Measurements from ENCODE around the gene ANXA10. TPM values are rescaled to one million over a fixed set of nuclear protein-coding genes. Genes with fewer than 3 reads are reported as not detected.

The ANXA10 gene
- total RNA-seq, 3 donors from 2014 or later: not detected

GRCh38 chr4:168059251-168059650 lies 33.1 kb upstream of the ANXA10 start:
- no peaks in the 10 kb centered on the region for H3K27me3 ChIP-seq
- H3K27ac ChIP-seq: no peak overlapping the region
- intact Hi-C loops (cut with DNase I; ENCODE audit: low total_unique reads): no loop called here
- no peak for DNase-seq (ENCODE audit: low spot score in 2 of 2)
- H3K36me3 ChIP-seq: no peaks in the 10 kb centered on the region
- no peaks in the 10 kb centered on the region for H3K4me1 ChIP-seq
- no peak overlapping the region for H3K4me3 ChIP-seq
- no peaks in the 10 kb centered on the region for H3K9me3 ChIP-seq
- TF ChIP-seq CTCF (IDR thresholded peaks at IDR 0.05) (no peak), POLR2A (IDR thresholded peaks at IDR 0.05) (no peak), POLR2AphosphoS5 (IDR thresholded peaks at IDR 0.05) (no peak)

GRCh38 chr4:168063031-168063430 lies 29.3 kb upstream of the ANXA10 start:
- intact Hi-C loops (cut with DNase I; ENCODE audit: low total_unique reads): no loop called here
- Histone ChIP-seq H3K9me3 (no peaks in the 10 kb centered on the region), H3K27me3 (no peaks in the 10 kb centered on the region), H3K27ac (no peak overlapping the region), H3K4me1 (no peaks in the 10 kb centered on the region), H3K4me3 (no peak overlapping the region), H3K36me3 (no peaks in the 10 kb centered on the region)
- TF ChIP-seq POLR2AphosphoS5 (IDR thresholded peaks at IDR 0.05) (no peak), POLR2A (IDR thresholded peaks at IDR 0.05) (no peak), CTCF (IDR thresholded peaks at IDR 0.05) (no peak)
- DNase-seq (ENCODE audit: low spot score in 2 of 2): no peak

- DNase-seq (ENCODE audit: low spot score in 2 of 2): no peak
- Histone ChIP-seq H3K27me3 (no peaks in the 10 kb centered on the region), H3K4me3 (no peak overlapping the region), H3K4me1 (no peaks in the 10 kb centered on the region), H3K27ac (no peak overlapping the region), H3K9me3 (no peaks in the 10 kb centered on the region), H3K36me3 (no peaks in the 10 kb centered on the region)
- TF ChIP-seq POLR2AphosphoS5 (IDR thresholded peaks at IDR 0.05): no peak
- no peak for TF ChIP-seq POLR2A (IDR thresholded peaks at IDR 0.05)
- no peak for TF ChIP-seq CTCF (IDR thresholded peaks at IDR 0.05)
- intact Hi-C loops (cut with DNase I; ENCODE audit: low total_unique reads): no loop called here
Observed at GRCh38 chr4:168070903-168071302, 21.4 kb upstream of the ANXA10 start.

GRCh38 chr4:168071304-168071703 lies 21.0 kb upstream of the ANXA10 start:
- H3K36me3 ChIP-seq: no peaks in the 10 kb centered on the region
- no peak overlapping the region for H3K4me3 ChIP-seq
- TF ChIP-seq POLR2AphosphoS5 (IDR thresholded peaks at IDR 0.05) (no peak), POLR2A (IDR thresholded peaks at IDR 0.05) (no peak), CTCF (IDR thresholded peaks at IDR 0.05) (no peak)
- no peak overlapping the region for H3K27ac ChIP-seq
- no peak for DNase-seq (ENCODE audit: low spot score in 2 of 2)
- intact Hi-C loops (cut with DNase I; ENCODE audit: low total_unique reads): no loop called here
- H3K4me1 ChIP-seq: no peaks in the 10 kb centered on the region
- H3K27me3 ChIP-seq: no peaks in the 10 kb centered on the region
- no peaks in the 10 kb centered on the region for H3K9me3 ChIP-seq

GRCh38 chr4:168074861-168075260 lies 17.5 kb upstream of the ANXA10 start:
- H3K27ac ChIP-seq: no peak overlapping the region
- TF ChIP-seq POLR2AphosphoS5 (IDR thresholded peaks at IDR 0.05) (no peak), CTCF (IDR thresholded peaks at IDR 0.05) (no peak), POLR2A (IDR thresholded peaks at IDR 0.05) (no peak)
- H3K36me3 ChIP-seq: no peaks in the 10 kb centered on the region
- no peak overlapping the region for H3K4me3 ChIP-seq
- H3K9me3 ChIP-seq: no peaks in the 10 kb centered on the region
- peaks cover 0 to 4% of the 10 kb centered on the region in 2 donors for H3K27me3 ChIP-seq
- intact Hi-C loops (cut with DNase I; ENCODE audit: low total_unique reads): no loop called here
- no peaks in the 10 kb centered on the region for H3K4me1 ChIP-seq
- no peak for DNase-seq (ENCODE audit: low spot score in 2 of 2)

All from breast epithelium (tissue), 4 donors.